Left renal pelvis (tissue), 4 donors: ENCODE results near the gene HYAL1. TPM values are rescaled to one million over a fixed set of nuclear protein-coding genes. Genes with fewer than 3 reads are reported as not detected.

ENCODE experiments used
- DNase-seq, 4 donors: peaks; one replicate each; pipeline ENCODE4 v3.0.0-alpha.2; 2013; ENCODE audit warnings: low read depth in 4 of 4, low spot score in 3 of 4
- polyA plus RNA-seq, 4 donors: library from polyadenylated mRNA; unstranded; fragments of 120-200 nt; gene quantifications; one replicate each; pipeline ENCODE4 v1.2.1, GENCODE V29; 2013; ENCODE audit not compliant: insufficient read length in 4 of 4

HYAL1 gene, protein sequence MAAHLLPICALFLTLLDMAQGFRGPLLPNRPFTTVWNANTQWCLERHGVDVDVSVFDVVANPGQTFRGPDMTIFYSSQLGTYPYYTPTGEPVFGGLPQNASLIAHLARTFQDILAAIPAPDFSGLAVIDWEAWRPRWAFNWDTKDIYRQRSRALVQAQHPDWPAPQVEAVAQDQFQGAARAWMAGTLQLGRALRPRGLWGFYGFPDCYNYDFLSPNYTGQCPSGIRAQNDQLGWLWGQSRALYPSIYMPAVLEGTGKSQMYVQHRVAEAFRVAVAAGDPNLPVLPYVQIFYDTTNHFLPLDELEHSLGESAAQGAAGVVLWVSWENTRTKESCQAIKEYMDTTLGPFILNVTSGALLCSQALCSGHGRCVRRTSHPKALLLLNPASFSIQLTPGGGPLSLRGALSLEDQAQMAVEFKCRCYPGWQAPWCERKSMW
- 1 to 10 TPM; 1.8 to 6.7 (median 5.8) TPM for polyA plus RNA-seq

DNA sequence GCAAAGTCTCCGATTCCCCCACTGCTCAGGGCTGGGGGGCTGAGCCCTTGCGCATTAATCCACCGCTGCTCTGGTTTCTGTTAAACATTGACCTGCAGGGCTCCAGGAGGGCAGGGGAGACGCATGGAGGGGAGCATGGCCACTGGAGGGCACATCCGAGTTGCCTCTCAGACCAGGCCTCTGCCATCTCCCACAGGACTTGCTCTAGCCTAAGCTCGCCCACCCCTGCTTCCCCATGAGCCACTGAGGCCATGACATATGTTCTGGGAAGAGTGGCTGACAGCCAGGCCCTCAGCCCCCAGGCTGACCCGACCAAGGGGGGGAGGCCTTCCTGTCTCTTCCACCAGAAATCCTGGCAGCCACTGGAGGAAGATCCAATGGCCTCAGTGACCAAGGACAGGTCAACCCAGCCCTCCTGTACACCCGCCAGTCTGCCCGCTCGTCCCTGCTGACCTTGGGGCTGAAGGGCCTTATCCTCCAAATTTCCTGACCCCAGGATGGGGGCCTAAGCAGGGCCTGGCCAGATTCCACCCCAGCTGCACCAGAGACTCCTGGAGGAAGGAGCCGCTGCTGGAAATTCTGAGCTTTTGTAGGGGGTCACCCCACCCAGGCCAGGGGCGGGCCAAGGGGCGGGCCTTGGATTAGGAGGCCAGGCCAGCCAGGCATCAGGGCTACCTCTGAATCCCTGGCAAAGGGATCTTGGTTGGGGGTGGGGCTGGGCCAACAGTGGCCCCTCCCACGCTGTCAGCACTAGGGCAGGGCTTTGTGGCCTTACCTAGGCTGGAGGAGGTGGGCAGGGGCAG lies at the start of gene HYAL1:
Gene HYAL1 (minus strand): TSS at position 562 of the 803 bp plus-strand sequence. CDS start 618 bp downstream, outside the sequence.
- no peak for DNase-seq

DNA sequence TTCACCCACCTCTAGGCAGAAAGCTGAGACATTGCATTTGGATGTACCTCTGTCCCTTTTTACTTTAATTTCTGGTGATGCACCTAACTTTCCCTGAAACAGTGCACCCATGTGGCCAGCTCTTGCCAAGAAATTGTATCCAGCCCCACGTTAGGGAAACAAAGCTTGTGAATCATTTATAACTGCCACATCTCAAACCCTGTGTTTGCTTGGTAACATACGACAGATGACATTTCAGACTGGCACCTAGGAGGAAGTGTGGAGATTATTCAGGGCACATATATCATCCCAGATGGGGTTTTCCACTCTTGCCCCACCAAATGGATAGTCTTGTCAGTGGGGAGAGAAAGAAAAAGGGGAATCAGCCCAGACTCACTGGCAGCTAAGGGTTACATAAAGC lies 49.4 kb upstream of the HYAL1 start:
- no peak for DNase-seq

DNA sequence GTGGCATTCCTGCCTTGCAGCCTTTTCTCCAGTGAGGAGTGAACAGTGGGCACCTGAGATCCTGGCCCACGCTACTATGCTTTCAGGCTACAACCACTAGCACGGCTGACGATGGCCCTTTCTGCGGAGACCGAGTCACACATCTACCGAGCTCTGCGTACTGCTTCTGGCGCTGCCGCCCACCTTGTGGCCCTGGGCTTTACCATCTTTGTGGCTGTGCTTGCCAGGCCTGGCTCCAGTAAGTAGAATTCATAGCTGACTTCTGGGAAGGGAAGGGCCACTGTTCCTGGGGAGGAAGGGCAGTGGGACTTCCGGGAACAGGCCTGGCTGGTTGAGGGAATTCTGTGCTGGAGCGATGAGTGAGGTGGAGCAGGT lies 47.9 kb upstream of the HYAL1 start:
- DNase-seq, result no peak

DNA sequence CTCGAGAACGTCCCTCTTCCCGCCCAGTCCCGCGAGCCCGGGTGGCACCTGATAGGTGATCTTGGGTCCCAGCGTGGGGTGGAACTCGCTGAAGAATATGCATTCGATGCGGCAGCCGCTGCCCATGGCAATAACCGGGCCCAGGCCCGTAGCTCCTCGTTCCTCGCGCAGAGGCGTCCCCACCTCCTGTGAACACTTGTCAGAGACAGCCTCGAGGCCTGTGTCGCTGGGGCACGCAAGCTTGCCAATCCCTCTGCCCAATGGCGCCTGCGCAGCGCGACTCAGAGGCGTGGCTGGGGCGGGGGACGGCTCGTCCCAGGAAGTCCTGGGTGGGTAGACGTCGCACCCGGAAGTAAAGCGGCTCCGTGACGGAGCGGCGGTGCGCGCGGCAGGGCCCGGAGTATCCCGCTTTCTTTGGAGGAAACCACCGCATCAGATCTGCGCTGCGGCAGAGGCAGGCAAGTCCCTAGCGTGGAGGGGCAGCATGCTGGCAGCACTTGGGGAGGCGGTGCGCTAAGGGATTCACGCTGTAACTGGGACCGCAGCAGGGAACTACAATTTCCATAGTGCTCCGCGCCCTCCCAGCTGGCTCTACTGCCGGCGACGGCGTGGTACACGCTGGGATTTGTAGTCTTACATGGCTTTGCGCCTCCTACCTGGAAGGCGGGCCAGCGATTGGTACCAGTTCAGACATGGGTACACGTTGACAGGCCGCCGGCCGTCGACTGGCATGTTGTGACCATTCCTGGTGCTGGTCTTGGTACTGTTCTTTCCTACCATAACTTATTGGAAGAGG lies 47.4 kb upstream of the HYAL1 start, which contains the start of the genes CYB561D2 and NPRL2:
Gene CYB561D2 (plus strand): TSS at position 336 of the 796 bp plus-strand sequence. CDS start 572 bp downstream, outside the sequence.
Gene NPRL2 (minus strand): TSS at position 249 of the 796 bp plus-strand sequence. CDS start 123 bp downstream, at position 126.
- DNase-seq, result peak; percentile 80 to 85 (median 82)

DNA sequence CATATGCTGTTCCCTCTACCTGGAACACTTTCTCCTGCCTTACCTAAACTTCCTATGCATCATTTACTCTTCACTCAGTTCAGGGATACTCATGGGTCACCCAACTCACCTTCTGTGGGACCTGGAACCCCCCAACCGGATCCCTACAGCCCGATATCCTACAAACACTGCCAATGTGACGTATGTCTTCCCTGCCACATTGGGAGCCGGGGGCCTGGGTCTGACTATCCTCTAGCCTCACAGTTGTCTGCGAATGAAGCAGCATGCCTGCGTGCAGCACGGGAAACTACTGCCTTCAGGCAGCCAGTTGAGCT lies 46.8 kb upstream of the HYAL1 start:
- DNase-seq, result no peak

DNA sequence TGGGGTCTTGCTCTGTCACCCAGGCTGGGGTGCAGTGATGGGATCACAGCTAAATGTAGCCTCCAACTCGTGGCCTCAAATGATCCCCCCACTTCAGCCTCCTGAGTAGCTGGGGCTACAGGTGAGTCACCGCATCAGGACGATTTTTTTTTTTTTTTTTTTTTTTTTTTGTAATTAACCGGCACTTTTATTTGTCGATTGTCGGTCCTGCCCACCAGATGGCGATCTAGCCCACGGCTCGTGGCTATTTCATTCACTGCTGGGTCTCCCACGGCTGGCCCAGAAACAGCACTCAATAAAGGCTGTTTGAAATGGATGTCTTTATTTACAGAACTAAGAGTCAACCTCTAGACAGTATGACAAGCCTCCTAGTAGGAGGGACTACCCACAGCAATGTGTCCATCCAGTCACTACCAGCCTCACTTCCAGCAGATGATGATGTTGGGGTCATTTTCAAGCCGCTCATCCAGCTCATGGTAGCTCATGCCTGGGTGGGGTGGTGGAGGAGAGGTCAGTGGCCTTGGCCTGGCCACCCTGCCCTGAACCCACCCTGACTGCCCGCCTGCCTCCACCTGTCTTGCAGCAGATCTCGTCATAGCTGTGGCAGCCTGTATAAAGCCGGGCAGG lies 43.9 kb upstream of the HYAL1 start:
- DNase-seq, result no peak

DNA sequence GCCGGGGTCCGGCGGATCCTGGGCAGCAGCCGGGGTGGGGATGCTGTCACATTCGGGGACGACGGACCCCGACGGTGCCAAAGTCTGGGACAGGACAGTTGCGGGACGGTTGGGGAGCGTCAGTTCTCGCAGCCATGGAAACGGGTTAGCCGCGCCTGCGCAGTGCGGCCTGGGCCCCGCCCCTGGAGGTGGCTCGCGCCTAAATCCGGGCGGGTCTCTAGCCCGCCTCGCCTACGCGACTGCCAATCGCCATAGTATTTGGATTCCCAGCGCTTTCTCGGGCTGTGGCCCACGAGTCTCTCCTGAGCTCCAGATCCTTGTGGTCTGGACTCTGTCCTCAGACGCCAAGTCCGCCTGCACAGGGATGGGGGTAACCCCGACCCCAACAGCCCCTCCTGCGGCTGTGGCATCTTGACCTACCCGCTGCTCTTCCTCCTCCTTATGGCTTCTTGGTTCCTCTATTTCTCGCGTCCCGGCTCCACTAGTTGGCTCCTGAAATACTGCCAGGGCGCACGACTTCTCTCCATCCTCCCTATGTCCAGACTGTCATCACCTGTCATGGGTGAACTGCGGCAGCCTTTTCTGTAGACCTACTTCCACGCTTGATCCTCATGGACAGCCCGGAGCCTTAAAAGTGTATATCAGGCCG lies 42.3 kb upstream of the HYAL1 start, which contains the start of gene ZMYND10:
Gene ZMYND10 (minus strand): TSS at position 147 of the 649 bp plus-strand sequence. CDS start 153 bp downstream, outside the sequence.
- DNase-seq, result no peak

DNA sequence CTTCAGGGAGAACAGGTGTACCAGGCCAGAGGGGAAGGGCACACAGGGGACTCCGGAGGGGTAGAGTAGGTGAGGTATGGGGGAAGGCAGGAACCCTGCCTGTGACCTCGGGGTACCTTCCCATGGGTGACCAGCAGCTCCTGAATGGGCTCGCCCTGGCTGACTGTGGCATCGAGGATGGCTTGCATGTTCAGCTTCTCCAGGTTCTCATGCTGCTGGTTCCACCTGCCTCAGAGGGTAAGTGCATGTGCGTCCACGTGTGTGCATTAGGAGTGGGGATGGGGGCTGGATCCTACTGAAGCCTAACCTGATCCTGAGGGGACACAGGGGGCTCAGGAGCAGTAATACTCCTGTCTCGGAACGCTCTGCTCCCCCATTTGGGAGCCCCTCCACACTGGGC lies 41.6 kb upstream of the HYAL1 start:
- DNase-seq, result no peak

DNA sequence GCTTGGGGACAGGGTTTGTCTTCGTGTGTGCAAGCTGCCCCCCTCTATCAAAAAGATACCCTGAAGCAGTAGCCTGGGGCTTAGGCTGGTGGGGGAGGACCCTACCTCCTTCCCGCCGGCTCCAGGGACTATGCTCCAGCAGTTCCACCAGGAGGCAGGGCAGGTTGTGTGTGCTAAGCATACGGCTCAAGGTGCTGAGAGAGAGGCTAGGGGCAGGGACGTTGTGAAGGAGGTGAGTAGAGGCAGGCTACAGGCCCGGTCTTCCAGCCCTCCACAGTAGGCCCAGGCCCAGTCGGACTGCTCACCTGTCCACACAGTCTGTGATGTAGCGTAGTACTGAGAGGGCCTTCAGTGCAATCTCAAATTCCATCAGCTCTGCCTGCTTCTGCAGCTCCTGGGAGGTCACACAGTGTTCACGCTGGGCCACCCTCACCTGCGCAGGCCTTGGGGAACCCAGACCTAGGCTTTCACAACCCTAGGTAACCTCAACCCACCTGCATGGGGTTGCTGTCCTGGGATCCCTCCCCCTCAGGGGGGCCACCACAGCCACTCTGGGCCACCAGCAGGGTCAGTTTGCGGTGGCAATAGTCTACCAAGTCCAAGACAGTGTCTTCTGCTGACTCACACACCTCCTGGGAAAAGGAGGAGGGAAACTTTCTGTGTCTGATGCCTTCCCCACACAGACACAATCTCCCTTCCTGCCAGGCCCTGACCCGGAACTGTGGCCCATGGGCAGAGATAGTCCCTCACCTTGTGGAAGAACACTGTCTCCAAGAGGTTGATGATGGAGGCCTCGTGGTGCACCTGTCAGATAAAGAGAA lies 39.6 kb upstream of the HYAL1 start:
- no peak for DNase-seq

DNA sequence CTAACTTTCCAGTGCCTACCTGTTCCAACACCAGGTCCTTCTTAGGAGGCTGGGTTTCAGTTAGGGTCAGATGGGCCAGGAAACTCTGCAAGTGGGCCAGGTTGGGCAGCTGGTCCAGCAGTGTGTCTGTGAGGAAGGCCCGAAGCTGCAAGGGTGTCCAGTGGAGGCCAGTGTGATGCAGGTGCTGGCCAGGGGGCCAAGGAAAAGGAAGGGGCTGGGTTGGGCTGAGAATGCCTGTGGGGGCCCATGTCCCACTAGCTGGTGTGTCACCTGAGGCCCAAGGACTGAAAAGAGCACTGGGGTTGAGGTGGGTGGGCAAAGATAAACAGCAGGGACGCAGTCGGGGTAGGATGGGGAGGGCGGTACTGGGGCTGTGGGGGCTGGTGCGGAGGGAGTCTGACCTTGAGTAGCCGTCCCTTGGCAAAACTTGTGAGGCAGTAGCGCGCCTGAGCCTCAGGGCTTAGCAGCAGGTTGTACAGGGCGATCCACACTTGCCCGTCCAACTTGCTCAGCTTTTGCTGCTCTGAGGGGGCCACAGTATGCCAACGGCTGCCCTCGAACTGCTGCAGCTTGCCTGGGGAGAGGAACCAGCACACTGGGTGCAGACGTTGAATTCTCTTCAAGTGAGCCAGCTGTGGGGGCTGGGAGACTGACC lies 38.7 kb upstream of the HYAL1 start:
- no peak for DNase-seq

DNA sequence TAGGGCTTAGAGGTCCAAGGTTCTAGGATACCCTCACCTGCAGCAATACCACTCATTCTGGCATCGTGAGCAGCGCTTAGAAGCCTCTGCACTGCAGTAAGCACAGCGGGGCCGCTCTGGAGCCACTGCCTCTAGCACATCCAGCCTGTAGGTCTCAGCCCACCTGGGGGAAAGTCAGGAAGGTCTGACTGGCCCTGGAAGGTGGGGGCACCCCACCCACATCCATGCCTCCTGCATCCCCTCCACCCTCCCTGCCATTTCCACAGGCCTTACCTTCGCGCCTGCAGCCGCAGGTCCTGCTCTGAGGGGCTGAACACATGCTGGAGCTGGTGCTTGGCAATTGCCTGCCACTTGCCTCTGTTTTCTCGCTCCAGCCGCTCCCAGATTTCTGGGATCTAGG lies 38.2 kb upstream of the HYAL1 start:
- DNase-seq, result no peak

DNA sequence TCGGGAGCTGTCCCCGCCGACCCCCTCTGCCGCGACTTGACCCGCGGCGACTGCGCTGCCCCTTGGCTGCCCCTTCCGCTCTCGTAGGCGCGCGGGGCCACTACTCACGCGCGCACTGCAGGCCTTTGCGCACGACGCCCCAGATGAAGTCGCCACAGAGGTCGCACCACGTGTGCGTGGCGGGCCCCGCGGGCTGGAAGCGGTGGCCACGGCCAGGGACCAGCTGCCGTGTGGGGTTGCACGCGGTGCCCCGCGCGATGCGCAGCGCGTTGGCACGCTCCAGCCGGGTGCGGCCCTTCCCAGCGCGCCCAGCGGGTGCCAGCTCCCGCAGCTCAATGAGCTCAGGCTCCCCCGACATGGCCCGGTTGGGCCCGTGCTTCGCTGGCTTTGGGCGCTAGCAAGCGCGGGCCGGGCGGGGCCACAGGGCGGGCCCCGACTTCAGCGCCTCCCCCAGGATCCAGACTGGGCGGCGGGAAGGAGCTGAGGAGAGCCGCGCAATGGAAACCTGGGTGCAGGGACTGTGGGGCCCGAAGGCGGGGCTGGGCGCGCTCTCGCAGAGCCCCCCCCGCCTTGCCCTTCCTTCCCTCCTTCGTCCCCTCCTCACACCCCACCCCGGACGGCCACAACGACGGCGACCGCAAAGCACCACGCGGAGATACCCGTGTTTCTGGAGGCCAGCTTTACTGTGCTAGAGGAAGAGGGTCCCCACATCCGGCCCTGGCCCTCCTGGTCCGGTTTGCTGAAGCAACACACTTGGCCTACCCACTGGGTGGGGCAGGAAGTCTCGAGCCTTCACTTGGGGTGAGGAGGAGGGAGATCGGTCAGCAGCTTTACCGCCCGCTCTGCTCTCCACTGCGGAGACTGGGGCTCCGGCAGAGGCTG lies 37.3 kb upstream of the HYAL1 start, which contains the start of gene RASSF1:
Gene RASSF1 (minus strand): TSS at position 389 of the 882 bp plus-strand sequence. CDS start 31 bp downstream, at position 358.
- no peak for DNase-seq

DNA sequence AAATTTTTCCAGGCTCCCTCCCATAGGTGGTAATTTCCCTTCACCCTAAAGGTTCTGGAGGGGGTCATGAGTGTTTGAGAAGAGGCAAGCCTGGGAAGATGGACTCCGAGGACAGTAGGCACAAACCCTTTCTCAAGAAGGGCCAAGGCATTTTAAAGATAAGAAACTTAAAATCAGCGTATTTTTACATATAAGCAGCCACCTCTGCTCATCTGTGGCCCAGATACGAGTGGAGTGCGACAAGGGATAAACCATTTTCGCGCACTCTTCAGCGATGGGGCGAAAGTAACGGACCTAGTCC lies 36.7 kb upstream of the HYAL1 start:
- no peak for DNase-seq

DNA sequence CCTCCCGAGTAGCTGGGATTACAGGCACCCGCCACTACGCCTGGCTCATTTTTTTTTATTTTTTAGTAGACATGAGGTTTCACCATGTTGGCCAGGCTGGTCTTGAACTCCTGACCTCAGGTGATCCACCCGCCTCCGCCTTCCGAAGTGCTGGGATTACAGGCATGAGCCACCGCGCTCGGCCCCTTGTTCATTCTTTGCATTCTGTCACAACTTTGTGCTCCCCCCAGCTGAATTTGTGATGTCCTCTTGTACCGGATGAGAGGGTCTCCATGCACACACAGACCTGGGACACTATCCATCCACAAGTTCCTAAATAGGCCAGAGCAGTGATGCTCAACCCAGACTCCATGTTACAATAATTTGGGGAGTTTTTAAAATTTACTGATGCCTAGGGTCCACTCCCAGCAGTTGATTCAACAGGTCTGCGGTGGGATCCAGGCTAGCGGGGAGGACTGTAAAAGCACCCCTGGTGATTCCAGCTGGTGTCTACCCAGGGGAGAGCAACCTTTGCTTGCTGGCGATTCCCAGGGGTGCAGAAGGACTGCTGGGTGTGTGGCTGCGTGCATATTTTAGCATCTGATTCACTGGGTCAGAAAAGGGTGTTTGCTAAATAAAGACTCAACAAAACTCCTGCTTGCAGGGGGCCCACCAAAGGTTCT lies 36.2 kb upstream of the HYAL1 start:
- no peak for DNase-seq

DNA sequence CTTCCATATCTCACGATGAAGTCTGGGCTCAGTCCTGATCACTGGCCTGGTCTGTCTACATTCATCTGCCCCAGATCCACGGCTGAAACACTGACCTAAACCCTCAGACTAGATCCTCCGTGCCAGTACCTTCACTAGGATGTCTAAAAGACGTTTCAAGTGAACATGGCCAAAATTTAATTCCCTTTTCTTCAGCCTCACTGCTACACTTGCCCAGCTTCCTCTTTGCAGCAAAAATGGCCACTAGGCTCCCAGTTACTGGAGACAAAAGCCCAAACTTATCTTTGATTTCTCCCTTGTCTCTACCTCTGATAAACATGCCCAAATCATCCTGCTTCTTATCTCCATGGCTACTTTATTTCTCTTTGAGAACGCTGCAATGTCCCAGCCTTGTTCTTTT lies 35.6 kb upstream of the HYAL1 start:
- no peak for DNase-seq

DNA sequence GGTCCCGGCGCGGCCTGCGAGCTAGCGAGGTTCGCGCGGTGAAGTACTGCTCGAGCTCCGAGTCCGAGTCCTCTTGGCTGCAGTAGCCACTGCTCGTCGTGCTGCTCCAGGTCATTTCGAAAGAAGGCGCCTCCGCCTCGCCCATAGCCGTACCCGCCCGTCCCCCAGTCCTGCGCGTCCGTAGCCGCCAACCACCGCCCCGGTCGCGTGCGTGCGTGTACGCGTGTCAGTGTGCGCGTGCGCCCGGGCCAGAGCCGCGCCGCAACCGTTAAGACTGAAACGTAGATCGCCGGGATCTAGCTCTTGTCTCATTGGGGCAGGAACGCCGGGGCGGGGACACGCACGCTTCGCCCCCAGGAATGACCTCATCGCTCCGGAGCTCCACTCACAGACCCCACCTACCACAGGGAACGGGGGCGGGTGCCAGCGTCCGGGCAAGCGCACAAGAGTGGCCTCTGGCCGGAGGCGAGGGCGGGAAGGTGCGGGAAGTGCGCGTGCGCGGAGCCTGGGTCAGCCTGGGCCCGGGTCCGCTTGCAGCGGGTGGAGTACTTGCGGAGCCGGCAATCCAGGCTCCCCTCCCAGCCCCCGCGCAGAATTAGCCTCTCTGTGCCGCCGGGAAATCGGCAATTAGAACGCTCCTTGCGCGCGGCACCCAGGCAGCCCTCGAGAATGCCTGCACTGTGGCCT lies 33.9 kb upstream of the HYAL1 start:
- peak; percentile 93 to 96 (median 94) for DNase-seq
